ENCODE measurements around the gene ALX3. TPM values are rescaled to one million over a fixed set of nuclear protein-coding genes. Genes with fewer than 3 reads are reported as not detected.

Gene ALX3
- total and polyA plus RNA-seq, 10 of the 15 experiments (the other 5 are each of a cell fraction or from before 2014, with no cell fraction given), result not detected

- TF ChIP-seq, protein P1, sequence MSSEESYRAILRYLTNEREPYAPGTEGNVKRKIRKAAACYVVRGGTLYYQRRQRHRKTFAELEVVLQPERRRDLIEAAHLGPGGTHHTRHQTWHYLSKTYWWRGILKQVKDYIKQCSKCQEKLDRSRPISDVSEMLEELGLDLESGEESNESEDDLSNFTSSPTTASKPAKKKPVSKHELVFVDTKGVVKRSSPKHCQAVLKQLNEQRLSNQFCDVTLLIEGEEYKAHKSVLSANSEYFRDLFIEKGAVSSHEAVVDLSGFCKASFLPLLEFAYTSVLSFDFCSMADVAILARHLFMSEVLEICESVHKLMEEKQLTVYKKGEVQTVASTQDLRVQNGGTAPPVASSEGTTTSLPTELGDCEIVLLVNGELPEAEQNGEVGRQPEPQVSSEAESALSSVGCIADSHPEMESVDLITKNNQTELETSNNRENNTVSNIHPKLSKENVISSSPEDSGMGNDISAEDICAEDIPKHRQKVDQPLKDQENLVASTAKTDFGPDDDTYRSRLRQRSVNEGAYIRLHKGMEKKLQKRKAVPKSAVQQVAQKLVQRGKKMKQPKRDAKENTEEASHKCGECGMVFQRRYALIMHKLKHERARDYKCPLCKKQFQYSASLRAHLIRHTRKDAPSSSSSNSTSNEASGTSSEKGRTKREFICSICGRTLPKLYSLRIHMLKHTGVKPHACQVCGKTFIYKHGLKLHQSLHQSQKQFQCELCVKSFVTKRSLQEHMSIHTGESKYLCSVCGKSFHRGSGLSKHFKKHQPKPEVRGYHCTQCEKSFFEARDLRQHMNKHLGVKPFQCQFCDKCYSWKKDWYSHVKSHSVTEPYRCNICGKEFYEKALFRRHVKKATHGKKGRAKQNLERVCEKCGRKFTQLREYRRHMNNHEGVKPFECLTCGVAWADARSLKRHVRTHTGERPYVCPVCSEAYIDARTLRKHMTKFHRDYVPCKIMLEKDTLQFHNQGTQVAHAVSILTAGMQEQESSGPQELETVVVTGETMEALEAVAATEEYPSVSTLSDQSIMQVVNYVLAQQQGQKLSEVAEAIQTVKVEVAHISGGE (CRISPR knock-in tag; IDR thresholded peaks at IDR 0.05), result no peak
- TF ChIP-seq, protein P2, sequence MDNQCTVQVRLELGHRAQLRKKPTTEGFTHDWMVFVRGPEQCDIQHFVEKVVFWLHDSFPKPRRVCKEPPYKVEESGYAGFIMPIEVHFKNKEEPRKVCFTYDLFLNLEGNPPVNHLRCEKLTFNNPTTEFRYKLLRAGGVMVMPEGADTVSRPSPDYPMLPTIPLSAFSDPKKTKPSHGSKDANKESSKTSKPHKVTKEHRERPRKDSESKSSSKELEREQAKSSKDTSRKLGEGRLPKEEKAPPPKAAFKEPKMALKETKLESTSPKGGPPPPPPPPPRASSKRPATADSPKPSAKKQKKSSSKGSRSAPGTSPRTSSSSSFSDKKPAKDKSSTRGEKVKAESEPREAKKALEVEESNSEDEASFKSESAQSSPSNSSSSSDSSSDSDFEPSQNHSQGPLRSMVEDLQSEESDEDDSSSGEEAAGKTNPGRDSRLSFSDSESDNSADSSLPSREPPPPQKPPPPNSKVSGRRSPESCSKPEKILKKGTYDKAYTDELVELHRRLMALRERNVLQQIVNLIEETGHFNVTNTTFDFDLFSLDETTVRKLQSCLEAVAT (IDR thresholded peaks at IDR 0.05), result no peak
- no peak for TF ChIP-seq SREBF2 (IDR thresholded peaks at IDR 0.05; ENCODE audit: low read length)
- TF ChIP-seq MEF2B (IDR thresholded peaks at IDR 0.05; ENCODE audit: partially characterized antibody, poor library complexity, severe bottlenecking), result no peak
- TF ChIP-seq STAT1 (conservative IDR thresholded peaks at IDR 0.05), result no peak
- no peak for TF ChIP-seq ZNF622 (IDR thresholded peaks at IDR 0.05)
- no peak for TF ChIP-seq ZSCAN29 (IDR thresholded peaks at IDR 0.05)
- TF ChIP-seq MTA3 (IDR thresholded peaks at IDR 0.05; ENCODE audit: borderline replicate concordance, low read length), result no peak
- TF ChIP-seq CREM (IDR thresholded peaks at IDR 0.05; ENCODE audit: low read depth), result no peak
- no peak for TF ChIP-seq SREBF1 (IDR thresholded peaks at IDR 0.05; ENCODE audit: low read length)
- no peak for TF ChIP-seq NBN (IDR thresholded peaks at IDR 0.05)
- TF ChIP-seq E2F4 (IDR thresholded peaks at IDR 0.05; ENCODE audit: low read depth, low read length), result no peak
- no peak for TF ChIP-seq MEF2A (IDR thresholded peaks at IDR 0.05; ENCODE audit: insufficient read depth, low read depth, low read length)
- TF ChIP-seq NFYA (IDR thresholded peaks at IDR 0.05; ENCODE audit: borderline replicate concordance, low read depth, low read length), result no peak
- no peak for TF ChIP-seq CBX5 (IDR thresholded peaks at IDR 0.05; ENCODE audit: low read depth)
- no peak overlapping the region for H3K4me3 ChIP-seq
- FAIRE-seq, result no peak
- no peaks in the 10 kb centered on the region for H3K79me2 ChIP-seq (ENCODE audit: control insufficient read depth, insufficient read depth, low read length)
- ChIA-PET SMC1A (ENCODE audit: uncharacterized antibody, unreplicated experiment) (interaction anchor here (0.8 kb wide), 1 partner anchor 37 kb away, joined by 3 read pairs; no protein-coding TSS in a partner anchor), CTCF (interaction anchor here (0.8 to 3.1 kb wide), 9 partner anchors 9 to 445 kb away, joined by 3 to 21 read pairs (median 6); no protein-coding TSS in a partner anchor), POLR2A (no interaction called here), RAD21 (ENCODE audit: unreplicated experiment) (interaction anchor here (0.9 kb wide), 1 partner anchor 37 kb away, joined by 3 read pairs; no protein-coding TSS in a partner anchor)
- no peak overlapping the region for H2AFZ ChIP-seq (ENCODE audit: control insufficient read depth, low read depth, low read length)
- H3K9me3 ChIP-seq (replicated peaks; ENCODE audit: control insufficient read depth, insufficient read depth, low read length), result no peaks in the 10 kb centered on the region
- in situ Hi-C loops (cut with MboI), result loop anchor here (5.0 kb wide), 1 partner anchor 56 kb away; no protein-coding TSS in a partner anchor
- H3K4me1 ChIP-seq (ENCODE audit: control insufficient read depth, insufficient read depth, low read length), result no peaks in the 10 kb centered on the region
- no peaks in the 10 kb centered on the region for H4K20me1 ChIP-seq (ENCODE audit: control insufficient read depth, insufficient read depth)
- no peaks in the 10 kb centered on the region for H3K27me3 ChIP-seq (replicated peaks in 1 of 2; ENCODE audit: control insufficient read depth in 2 of 2, insufficient read depth in 2 of 2, low read length in 1 of 2)
- DNase-seq (ENCODE audit: low read depth, low spot score), result no peak
- H3K4me2 ChIP-seq (ENCODE audit: control insufficient read depth, insufficient read depth), result no peak overlapping the region
- ATAC-seq, result no peak
- H3K9ac ChIP-seq (ENCODE audit: control insufficient read depth, insufficient read depth, low read length), result no peak overlapping the region
- WGBS (ENCODE audit: insufficient coverage, insufficient replicate concordance, low lambda C conversion rate, missing lambda C conversion rate), result 92% methylated on average over 2 of the region's 2 CpGs
- BruUV-seq (replicated peaks), result no TSS peak
- H3K27ac ChIP-seq (ENCODE audit: control insufficient read depth, insufficient read depth), result no peak overlapping the region
- peaks cover 25 to 30% of the 10 kb centered on the region in 2 experiments for H3K36me3 ChIP-seq (ENCODE audit: control insufficient read depth in 2 of 2, insufficient read depth in 2 of 2, low read length in 1 of 2)
- intact Hi-C loops (cut with micrococcal nuclease; ENCODE audit: unreplicated experiment), result no loop called here
These were observed 19.2 kb downstream of the ALX3 start for GRCh38 chr1:110051262-110051648.

All from GM12878 (cell line).